ENCODE results near the gene CST5.
A peak's percentile ranks its signal among the peaks of the same experiment; 100 is the strongest.

Gene CST5

DNA sequence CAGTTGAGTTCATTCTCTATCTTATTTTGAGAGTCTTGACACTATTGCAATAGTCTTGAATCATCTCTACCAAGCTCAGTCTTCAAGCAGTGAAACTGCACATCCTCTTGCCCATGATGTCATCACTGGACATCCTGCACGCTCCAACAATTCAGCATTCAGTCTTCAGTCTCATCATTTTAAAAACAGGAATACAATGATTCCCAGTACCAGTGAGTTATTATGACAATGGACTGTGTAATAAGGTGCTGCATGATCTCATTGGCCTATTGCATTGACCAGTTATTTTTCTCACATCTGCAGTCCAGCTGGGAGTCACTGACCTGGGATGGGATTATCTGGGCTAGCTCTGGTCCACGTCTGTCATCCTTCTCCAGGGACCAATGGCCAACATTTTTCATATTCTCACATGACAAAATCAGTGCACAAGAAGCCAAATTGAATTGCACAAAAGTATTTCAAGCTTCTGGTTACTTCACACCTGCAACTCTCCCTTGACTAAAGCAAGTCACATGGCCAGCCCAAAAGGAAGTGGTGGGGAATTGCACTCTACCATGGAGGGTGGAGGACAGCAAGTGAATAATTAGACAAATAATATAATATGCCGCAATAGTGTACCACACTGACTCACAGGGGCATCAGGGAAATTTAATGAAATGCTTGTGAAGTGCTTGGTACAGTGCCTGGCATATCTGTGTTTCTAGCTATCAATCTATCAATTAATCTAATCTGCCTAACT lies 46.6 kb downstream of the CST5 start:
- no peak for DNase-seq

DNA sequence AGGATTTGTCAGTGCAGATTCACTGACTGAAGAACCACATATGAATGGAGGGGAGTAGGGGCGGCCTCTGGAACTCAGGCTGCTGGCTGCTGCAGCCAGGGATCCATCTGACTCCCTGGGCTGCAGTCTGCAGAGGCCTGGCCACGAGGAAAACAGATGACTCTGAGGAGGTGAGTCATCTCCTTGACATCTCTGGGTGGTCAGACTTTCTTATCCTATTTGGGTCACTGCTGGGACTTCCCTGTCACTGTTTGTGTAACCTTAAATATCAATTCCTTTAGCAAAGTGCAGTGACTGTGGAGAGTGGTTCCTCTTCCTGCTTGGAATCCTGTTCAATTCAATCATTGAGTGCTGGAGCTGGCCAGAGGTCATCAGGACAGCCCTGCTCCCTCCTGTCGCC lies 47.6 kb downstream of the CST5 start:
- peak; percentile 36 for DNase-seq

DNA sequence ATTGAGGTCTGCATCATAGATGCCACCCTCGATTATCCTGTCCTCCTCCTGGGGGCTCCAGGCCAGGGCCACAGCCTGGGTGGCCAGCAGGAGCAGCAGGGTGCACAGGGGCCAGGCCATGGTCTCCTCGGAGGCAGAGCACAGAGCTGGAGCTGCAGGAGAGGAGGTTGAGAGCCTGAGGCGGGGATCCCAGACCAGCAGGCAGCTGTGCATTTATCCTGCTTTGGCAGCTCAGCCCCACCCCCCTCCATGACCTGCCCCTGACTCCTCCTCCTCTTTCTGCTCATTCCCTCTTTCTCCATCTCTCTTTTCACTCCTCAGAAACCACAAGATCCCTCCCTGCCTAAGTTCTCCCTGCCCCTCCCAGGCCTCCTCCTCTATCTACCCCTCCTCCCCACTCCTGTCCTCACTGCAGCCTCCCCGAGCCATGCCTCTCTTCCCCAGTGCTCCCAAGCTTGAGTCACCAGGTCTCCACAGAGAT lies 53.0 kb downstream of the CST5 start, which contains the start of gene CST2:
Gene CST2 (minus strand): TSS at position 189 of the 481 bp plus-strand sequence. CDS start 69 bp downstream, at position 120.
- DNase-seq: no peak
